Mesenchymal stem cell (in vitro differentiated cells and primary cell): Measurements from ENCODE around the gene SLC6A3.

Source experiments
- DNase-seq: peaks from one replicate; pipeline ENCODE4 v3.0.0-alpha.2; 2013
- H2AFZ ChIP-seq: one replicate; pipeline ENCODE4 v1.6.1; 2013; ENCODE audit warnings: low read depth, mild to moderate bottlenecking, control low read depth, inconsistent platforms, low read length, moderate library complexity
- H2AK5ac ChIP-seq: 2 replicates; pipeline ENCODE4 v1.6.1; 2013; ENCODE audit warnings: low read length, moderate library complexity, mild to moderate bottlenecking, inconsistent platforms; ENCODE audit not compliant: severe bottlenecking
- H2BK120ac ChIP-seq: one replicate; pipeline ENCODE4 v1.6.1; 2013; ENCODE audit warnings: low read depth, mild to moderate bottlenecking, inconsistent platforms, low read length, moderate library complexity
- H2BK12ac ChIP-seq, 2 experiments: one replicate each; pipeline ENCODE4 v1.6.1; 2013; ENCODE audit warnings: inconsistent platforms in 2 of 2, low read length in 2 of 2, mild to moderate bottlenecking in 2 of 2, moderate library complexity in 2 of 2, control low read depth in 1 of 2
- H2BK15ac ChIP-seq: one replicate; pipeline ENCODE4 v1.6.1; 2013; ENCODE audit warnings: mild to moderate bottlenecking, low read depth, inconsistent platforms; ENCODE audit not compliant: poor library complexity, severe bottlenecking
- H2BK5ac ChIP-seq: 2 replicates; pipeline ENCODE4 v1.6.1; 2013; ENCODE audit warnings: low read depth, mild to moderate bottlenecking, low read length, control low read depth, inconsistent platforms; ENCODE audit not compliant: poor library complexity, severe bottlenecking
- H3K14ac ChIP-seq, 2 experiments: one replicate each; pipeline ENCODE4 v1.6.1; 2013; ENCODE audit warnings: inconsistent platforms in 2 of 2, low read length in 2 of 2, control low read depth in 1 of 2, mild to moderate bottlenecking in 1 of 2, moderate library complexity in 1 of 2
- H3K18ac ChIP-seq, 2 experiments: one replicate each; pipeline ENCODE4 v1.6.1; 2013; ENCODE audit warnings: inconsistent platforms in 2 of 2, low read length in 2 of 2, control low read depth in 1 of 2, low read depth in 1 of 2, mild to moderate bottlenecking in 1 of 2
- H3K23ac ChIP-seq, 2 experiments: one replicate each; pipeline ENCODE4 v1.6.1; 2013; ENCODE audit warnings: inconsistent platforms in 2 of 2, low read length in 2 of 2, mild to moderate bottlenecking in 2 of 2, moderate library complexity in 2 of 2, control low read depth in 1 of 2
- H3K27ac ChIP-seq: 2 replicates; pipeline ENCODE4 v1.5.1; 2013; ENCODE audit warnings: mild to moderate bottlenecking, moderate library complexity, low read length, control low read depth, inconsistent platforms; ENCODE audit not compliant: poor library complexity, severe bottlenecking
- H3K27me3 ChIP-seq, 2 experiments: 2 replicates each; pipeline versions ENCODE4 v1.6.1 to v1.7.0; 2013; ENCODE audit warnings: low read length in 2 of 2, mild to moderate bottlenecking in 2 of 2, moderate library complexity in 2 of 2, control low read depth in 1 of 2, inconsistent platforms in 1 of 2; ENCODE audit not compliant: control insufficient read depth in 1 of 2, insufficient read depth in 1 of 2
- H3K36me3 ChIP-seq, 2 experiments: 2 replicates each; pipeline versions ENCODE4 v1.6.1 to v1.7.0; 2013; ENCODE audit warnings: low read length in 2 of 2, control low read depth in 1 of 2, inconsistent platforms in 1 of 2, low read depth in 1 of 2, mild to moderate bottlenecking in 1 of 2; ENCODE audit not compliant: insufficient read depth in 2 of 2, control insufficient read depth in 1 of 2
- H3K4ac ChIP-seq, 2 experiments: one replicate each; pipeline ENCODE4 v1.6.1; 2013; ENCODE audit warnings: inconsistent platforms in 2 of 2, low read length in 2 of 2, mild to moderate bottlenecking in 2 of 2, moderate library complexity in 2 of 2, control low read depth in 1 of 2, low read depth in 1 of 2
- H3K4me1 ChIP-seq: 2 replicates; pipeline ENCODE4 v1.6.1; 2013; ENCODE audit warnings: low read depth, low read length, control low read depth; ENCODE audit not compliant: control insufficient read depth, insufficient read depth
- H3K4me2 ChIP-seq: 2 replicates; pipeline ENCODE4 v1.6.1; 2013; ENCODE audit warnings: low read length, mild to moderate bottlenecking, inconsistent platforms; ENCODE audit not compliant: poor library complexity, severe bottlenecking
- H3K4me3 ChIP-seq, 2 experiments: 2 replicates each; pipeline versions ENCODE4 v1.5.1 to v1.7.0; 2013; ENCODE audit warnings: low read length in 2 of 2, mild to moderate bottlenecking in 2 of 2, control low read depth in 1 of 2, low read depth in 1 of 2; ENCODE audit not compliant: insufficient read depth in 1 of 2
- H3K79me1 ChIP-seq: replicated peaks from 2 replicates; pipeline ENCODE4 v1.6.1; 2013; ENCODE audit warnings: mild to moderate bottlenecking, control low read depth, low read length, inconsistent platforms; ENCODE audit not compliant: poor library complexity, severe bottlenecking
- H3K9ac ChIP-seq: 2 replicates; pipeline ENCODE4 v1.7.0; 2013; ENCODE audit warnings: mild to moderate bottlenecking, low read length, moderate library complexity
- H3K9me3 ChIP-seq: 2 replicates; pipeline ENCODE4 v1.7.0; 2013; ENCODE audit warnings: mild to moderate bottlenecking, low read length; ENCODE audit not compliant: control insufficient read depth
- H4K8ac ChIP-seq: one replicate; pipeline ENCODE4 v1.6.1; 2013; ENCODE audit warnings: inconsistent platforms, mild to moderate bottlenecking, low read length, moderate library complexity
- H4K91ac ChIP-seq: one replicate; pipeline ENCODE4 v1.6.1; 2013; ENCODE audit warnings: mild to moderate bottlenecking, low read length, inconsistent platforms
- WGBS: methylation state at CpG from one replicate; pipeline ENCODE4 v1.1.7; 2013; ENCODE audit warnings: mixed read lengths; 5-methylcytosine and 5-hydroxymethylcytosine counted together

Gene SLC6A3

GRCh38 chr5:1371218-1371971, 73.8 kb downstream of the SLC6A3 start:
- 83% methylated on average over 13 of the region's 13 CpGs for WGBS
- no peak overlapping the region for H2BK12ac ChIP-seq

GRCh38 chr5:1370006-1370405, 75.2 kb downstream of the SLC6A3 start:
- Histone ChIP-seq H3K79me1 (no peaks in the 10 kb centered on the region), H2BK5ac (no peak overlapping the region), H2BK120ac (no peak overlapping the region), H3K9me3 (no peaks in the 10 kb centered on the region), H2BK12ac (no peak overlapping the region), H2AK5ac (no peak overlapping the region), H3K4me1 (no peaks in the 10 kb centered on the region), H3K27ac (no peak overlapping the region), H3K36me3 (no peaks in the 10 kb centered on the region), H3K23ac (no peak overlapping the region), H4K91ac (no peak overlapping the region), H3K27me3 (peaks cover 42 to 73% of the 10 kb centered on the region in 2 experiments), H2AFZ (no peak overlapping the region), H3K4me2 (no peak overlapping the region), H3K4ac (no peak overlapping the region), H3K9ac (no peak overlapping the region), H4K8ac (no peak overlapping the region), H3K4me3 (peak overlapping the region in 1 of 2 experiments; percentile 22), H2BK15ac (no peak overlapping the region), H3K14ac (no peak overlapping the region), H3K18ac (no peak overlapping the region)
- DNase-seq: no peak
- 75% methylated on average over 6 of the region's 7 CpGs for WGBS

More at GRCh38 chr5:1371218-1371971, 73.8 kb downstream of the SLC6A3 start:
- H3K27ac ChIP-seq: no peak overlapping the region
- no peaks in the 10 kb centered on the region for H3K79me1 ChIP-seq
- no peak overlapping the region for H2AFZ ChIP-seq
- no peak overlapping the region for H3K4me3 ChIP-seq
- H3K4me2 ChIP-seq: no peak overlapping the region
- no peak overlapping the region for H3K18ac ChIP-seq
- H2AK5ac ChIP-seq: no peak overlapping the region
- no peaks in the 10 kb centered on the region for H3K9me3 ChIP-seq
- no peaks in the 10 kb centered on the region for H3K36me3 ChIP-seq
- DNase-seq: no peak
- peaks cover 52 to 74% of the 10 kb centered on the region in 2 experiments for H3K27me3 ChIP-seq
- no peak overlapping the region for H2BK120ac ChIP-seq
- H2BK5ac ChIP-seq: no peak overlapping the region
- H2BK15ac ChIP-seq: no peak overlapping the region
- no peak overlapping the region for H3K23ac ChIP-seq
- H3K4me1 ChIP-seq: no peaks in the 10 kb centered on the region
- no peak overlapping the region for H3K14ac ChIP-seq
- H4K8ac ChIP-seq: no peak overlapping the region
- no peak overlapping the region for H4K91ac ChIP-seq
- H3K9ac ChIP-seq: no peak overlapping the region
- no peak overlapping the region for H3K4ac ChIP-seq

GRCh38 chr5:1368756-1369155, 76.5 kb downstream of the SLC6A3 start:
- Histone ChIP-seq H3K9ac (no peak overlapping the region), H3K9me3 (no peaks in the 10 kb centered on the region), H3K18ac (no peak overlapping the region), H2BK5ac (no peak overlapping the region), H3K14ac (no peak overlapping the region), H3K27me3 (peaks cover 41 to 84% of the 10 kb centered on the region in 2 experiments), H4K8ac (no peak overlapping the region), H2BK12ac (no peak overlapping the region), H2BK15ac (no peak overlapping the region), H3K4ac (no peak overlapping the region), H3K4me2 (no peak overlapping the region), H2BK120ac (no peak overlapping the region), H2AFZ (no peak overlapping the region), H3K36me3 (no peaks in the 10 kb centered on the region), H3K4me1 (no peaks in the 10 kb centered on the region), H3K27ac (no peak overlapping the region), H4K91ac (no peak overlapping the region), H3K79me1 (no peaks in the 10 kb centered on the region), H3K4me3 (no peak overlapping the region), H2AK5ac (no peak overlapping the region), H3K23ac (no peak overlapping the region)
- 85% methylated on average over 3 of the region's 4 CpGs for WGBS
- no peak for DNase-seq

- Histone ChIP-seq H4K8ac (no peak overlapping the region), H3K27ac (no peak overlapping the region), H3K4me3 (no peak overlapping the region), H3K4ac (no peak overlapping the region), H3K18ac (no peak overlapping the region), H3K27me3 (peaks cover 46 to 89% of the 10 kb centered on the region in 2 experiments), H3K36me3 (no peaks in the 10 kb centered on the region), H4K91ac (no peak overlapping the region), H2BK120ac (no peak overlapping the region), H3K23ac (no peak overlapping the region), H2AK5ac (no peak overlapping the region), H2AFZ (no peak overlapping the region), H3K9ac (no peak overlapping the region), H2BK12ac (no peak overlapping the region), H3K4me2 (no peak overlapping the region), H3K4me1 (no peaks in the 10 kb centered on the region), H3K79me1 (no peaks in the 10 kb centered on the region), H2BK15ac (no peak overlapping the region), H2BK5ac (no peak overlapping the region), H3K14ac (no peak overlapping the region), H3K9me3 (no peaks in the 10 kb centered on the region)
- no peak for DNase-seq
- WGBS: 95% methylated on average over 6 of the region's 7 CpGs
These were observed 77.0 kb downstream of the SLC6A3 start for GRCh38 chr5:1368236-1368635.
